Measurements from ENCODE around the gene CACNA2D3.
"Not testable (repeated sequence)": the region's sequence is repeated elsewhere in the genome, so short reads cannot be mapped to it uniquely, and the experiment has no call there.

The CACNA2D3 gene

DNA sequence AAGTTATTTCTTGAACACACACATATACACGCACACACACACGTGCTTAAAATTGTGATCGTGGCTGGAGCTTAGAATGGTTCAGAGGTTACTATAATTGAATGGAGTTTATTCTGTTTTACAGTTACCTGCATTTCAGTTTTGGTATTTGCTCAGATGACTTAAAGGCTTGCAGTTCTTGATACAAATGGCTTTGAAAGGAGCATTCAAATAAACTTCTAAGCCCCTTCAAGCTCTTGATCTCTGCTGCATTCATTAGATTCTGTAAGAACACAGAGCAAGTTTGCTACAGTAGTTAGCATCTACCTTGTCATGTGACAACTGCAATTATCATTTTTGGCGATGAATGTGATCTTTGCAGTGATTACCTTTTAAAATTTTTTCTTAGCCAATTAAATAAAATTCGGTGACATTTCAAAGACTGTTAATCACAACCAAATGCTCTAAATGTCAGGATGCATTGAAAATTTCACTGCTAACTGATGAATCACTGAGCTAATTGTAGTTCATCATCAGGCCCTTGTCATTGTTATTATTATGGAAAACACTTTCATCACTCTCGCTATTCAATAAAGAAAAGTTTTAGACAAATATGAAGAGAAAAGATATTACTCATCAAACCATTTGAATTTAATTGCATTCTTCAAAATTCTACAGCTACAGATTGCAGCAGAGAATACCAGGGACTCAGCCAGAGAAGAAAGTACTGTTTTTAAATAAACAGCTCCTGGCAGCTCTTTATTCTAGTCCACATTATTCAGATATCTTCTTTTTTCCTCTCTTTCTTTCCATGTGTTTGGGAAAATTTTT is 509.4 kb downstream of the CACNA2D3 start:
- DNase-seq (ENCODE audit: low read depth): no peak

DNA sequence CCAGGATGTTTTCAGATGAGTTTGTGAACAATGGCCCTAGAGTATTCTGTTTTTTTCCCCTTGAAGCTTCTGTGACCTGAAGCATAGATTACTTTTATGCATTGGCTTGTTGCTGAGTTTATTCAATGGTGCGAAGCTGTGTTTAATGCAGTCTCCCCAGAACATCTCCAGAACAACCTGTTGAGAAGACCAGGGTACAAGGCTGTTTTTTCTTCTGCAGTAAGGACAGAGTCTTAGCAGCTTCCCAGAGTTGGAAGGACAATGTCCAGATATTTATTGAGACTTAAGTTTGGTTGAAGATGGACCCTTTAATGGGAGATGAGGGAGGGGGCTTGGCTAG is 509.9 kb downstream of the CACNA2D3 start:
- DNase-seq (ENCODE audit: low read depth): no peak

DNA sequence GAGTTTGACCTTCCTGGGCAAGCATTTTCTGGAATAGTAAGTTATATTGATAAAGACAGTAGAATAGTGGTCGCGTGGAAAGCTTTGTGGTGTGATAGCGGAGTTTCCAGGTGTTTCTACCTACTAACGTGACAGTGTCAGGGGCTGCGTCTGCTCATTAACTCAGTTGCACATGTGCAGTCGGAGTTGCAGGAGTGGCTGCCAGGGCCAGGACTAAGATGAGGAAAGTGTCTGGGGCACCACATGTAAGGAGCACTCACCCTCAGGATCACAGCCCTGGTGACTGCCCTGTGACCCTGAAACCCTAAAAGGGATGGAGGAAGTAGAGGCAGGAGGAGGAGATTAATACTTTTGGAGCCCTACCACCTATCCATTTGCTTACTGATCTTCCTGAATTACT is 510.5 kb downstream of the CACNA2D3 start:
- DNase-seq (ENCODE audit: low read depth): no peak

DNA sequence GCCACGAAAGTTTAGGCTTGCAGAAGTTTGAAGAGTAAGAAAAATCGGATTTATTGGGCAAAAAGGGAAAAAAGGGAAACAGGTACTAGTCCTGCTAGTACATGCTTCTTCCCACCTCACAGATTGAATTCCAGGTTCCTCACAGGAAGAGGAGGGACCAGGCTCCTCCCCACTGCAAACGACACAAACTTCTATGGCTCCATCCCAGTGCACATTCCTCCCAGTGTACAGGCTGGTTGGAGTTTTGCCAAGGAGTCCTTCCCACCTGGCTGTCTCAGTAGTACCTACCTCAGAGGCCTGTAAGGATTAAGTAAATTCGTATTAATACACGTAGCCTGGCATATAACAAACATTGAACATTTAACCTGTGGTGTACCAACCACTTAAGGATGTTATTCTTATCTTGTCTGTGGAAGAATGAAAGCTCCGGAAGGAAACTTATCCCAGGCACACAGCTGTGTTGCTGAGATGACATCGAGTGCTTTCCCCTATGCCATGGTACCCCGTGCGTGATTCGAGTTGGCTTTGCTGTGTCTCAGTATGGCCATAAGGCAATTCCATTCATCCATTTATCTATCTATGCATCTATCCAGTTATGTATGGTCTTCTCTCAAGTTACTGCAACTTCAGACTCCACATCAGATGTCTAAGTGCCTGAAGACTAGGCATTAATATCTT is 511.2 kb downstream of the CACNA2D3 start:
- DNase-seq (ENCODE audit: low read depth): no peak

DNA sequence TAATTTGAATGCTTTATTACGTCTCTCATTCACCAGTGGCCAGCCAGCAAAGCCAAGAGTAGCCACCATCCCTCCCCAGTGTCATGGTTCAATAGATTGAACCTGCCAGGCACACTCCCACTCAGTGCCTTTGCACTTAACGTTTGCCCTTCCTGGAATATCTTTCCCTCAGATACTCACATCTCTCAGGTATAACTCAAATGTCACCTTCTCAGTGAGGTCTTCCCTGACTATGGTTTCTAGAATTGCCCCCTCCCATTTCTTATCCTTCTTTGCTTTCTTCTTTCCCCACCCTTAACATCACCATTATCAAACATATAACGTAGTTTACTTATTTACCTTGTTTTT is 511.7 kb downstream of the CACNA2D3 start:
- no peak for DNase-seq (ENCODE audit: low read depth)

GRCh38 chr3:54639790-54640372 is 517.5 kb downstream of the CACNA2D3 start:
- DNase-seq (ENCODE audit: low read depth): not testable (repeated sequence)

GRCh38 chr3:54641226-54642014 is 519.1 kb downstream of the CACNA2D3 start:
- no peak for DNase-seq (ENCODE audit: low read depth)

DNA sequence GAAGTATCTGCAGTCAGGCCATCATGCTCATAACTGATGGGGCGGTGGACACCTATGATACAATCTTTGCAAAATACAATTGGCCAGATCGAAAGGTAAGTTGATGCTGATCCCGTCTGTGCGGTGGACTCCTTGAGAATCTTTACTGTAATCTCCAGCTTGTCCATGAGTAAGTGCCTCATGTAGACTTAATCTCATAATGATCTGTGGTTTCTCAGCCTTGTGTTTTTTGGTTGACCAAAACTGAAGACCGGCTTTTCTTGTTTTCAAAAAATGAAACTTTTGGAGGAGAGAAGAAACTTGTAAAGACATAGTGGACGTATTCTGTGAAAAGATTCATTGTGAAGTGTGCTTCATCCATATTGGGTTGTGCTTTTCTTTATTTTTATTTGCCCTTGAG is 519.8 kb downstream of the CACNA2D3 start:
- DNase-seq (ENCODE audit: low read depth): no peak

DNA sequence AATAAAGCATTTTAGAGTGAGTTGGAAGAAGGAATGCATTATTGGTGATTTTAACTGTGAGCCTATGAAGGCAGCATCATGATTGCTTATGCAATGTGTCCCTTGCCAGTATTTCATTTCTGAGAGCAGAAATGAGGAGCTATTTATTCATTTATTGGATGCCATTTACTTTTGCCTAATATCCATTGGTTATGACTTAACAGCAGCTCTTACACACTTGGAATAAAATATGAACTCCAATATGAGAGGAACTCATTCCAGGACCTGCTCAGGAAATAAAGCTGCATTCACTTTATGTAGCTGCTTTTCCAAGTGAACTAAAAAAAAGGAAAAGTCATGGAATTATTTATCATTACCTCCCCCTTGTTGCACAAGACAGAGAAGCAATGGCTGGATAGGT is 525.4 kb downstream of the CACNA2D3 start:
- DNase-seq (ENCODE audit: low read depth): no peak

DNA sequence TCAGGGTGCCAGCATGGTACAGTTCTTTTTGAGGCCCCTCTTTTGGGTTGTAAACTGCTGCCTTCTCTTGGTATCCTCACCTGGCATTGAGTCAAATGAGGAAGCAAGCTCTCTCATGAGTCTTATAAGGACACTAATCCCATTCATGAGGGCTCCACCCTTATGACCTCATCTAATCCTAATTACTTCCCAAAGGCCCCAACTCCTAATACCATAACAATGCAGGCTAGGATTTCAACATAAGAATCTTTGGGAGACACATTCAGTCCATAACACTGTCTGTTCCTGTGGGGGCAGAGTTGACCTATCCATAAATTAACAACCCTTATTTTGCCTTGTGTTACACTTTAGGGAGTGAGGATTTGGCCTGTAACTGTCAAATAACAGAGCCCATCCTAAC is 527.2 kb downstream of the CACNA2D3 start:
- no peak for DNase-seq (ENCODE audit: low read depth)

DNA sequence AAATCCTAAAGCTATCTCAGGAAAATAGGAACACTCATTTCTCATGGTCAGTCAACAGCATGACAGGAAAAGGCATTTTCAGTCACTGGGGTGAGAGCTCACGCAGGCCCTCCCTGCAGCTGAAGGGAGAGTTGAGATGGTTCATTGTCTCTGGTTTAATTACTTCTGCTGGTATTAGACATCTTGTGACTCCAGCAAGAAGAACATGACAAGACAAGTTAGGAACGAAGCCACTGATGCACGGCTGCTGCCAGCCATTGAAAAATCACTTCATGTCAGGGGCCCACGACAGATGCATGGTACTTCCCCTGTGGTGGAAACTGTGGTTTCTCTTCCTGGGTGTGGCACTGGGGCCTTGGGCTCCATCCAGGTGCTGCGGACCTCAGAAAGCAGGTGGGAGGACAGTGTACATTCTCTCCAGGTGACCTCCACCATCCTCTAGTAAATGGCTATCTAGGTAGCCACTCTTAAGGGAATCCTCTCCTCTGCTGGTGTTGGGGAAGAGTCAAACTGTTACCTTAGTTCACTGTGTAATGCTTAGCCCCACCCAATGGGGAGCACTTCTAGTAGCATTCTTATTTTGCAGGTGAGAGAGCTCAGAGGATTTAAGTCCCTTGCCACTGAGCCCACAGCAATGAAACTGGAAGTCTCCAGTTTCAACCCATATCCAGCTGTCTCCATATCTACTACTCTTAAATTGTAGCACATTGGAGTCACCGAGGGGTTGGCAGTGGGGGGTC is 531.3 kb downstream of the CACNA2D3 start:
- no peak for DNase-seq (ENCODE audit: low read depth)

GRCh38 chr3:54654776-54655175 is 532.4 kb downstream of the CACNA2D3 start:
- DNase-seq (ENCODE audit: low read depth): no peak

DNA sequence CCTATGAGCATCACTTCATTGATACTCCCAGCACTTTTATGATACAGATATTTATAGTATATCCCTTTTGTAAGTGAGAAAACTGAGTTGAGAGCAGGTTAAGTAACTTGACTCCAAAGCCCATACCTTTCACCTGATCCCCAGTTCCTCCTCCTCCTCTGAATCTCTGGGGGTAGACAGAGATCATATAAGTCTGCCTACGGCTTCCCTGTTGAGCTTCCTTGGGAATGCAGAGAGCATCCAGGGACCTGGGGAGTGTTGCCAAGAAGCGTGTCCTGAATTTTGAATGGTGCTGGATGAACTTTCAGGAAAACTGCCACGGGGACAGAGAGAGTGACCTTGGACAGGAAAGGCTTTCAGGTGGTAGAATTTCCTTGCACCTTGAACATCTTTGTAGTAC is 537.0 kb downstream of the CACNA2D3 start:
- DNase-seq (ENCODE audit: low read depth): no peak

- peak; percentile 43 for DNase-seq (ENCODE audit: low read depth)
Observed at GRCh38 chr3:54660714-54661132, 538.4 kb downstream of the CACNA2D3 start.

DNA sequence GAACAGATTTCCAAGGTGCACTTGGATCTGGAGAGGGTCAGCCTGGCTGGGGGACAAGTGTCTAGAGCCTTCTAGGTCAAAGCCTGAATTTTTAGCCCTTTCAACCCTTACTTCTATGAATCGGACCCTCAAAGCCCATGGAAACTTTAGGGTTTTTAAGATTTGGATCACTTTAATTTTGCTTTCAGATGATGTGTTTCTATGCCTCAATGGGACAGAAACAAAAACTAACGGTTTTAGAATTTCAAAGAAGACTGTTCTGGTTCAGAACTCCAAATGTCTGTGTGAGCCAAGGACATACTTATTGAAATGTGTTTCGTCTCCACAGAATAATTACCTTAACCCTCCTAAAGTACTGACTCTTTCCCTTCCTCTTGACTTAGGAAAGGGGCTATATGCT is 538.8 kb downstream of the CACNA2D3 start:
- DNase-seq (ENCODE audit: low read depth): no peak

- DNase-seq (ENCODE audit: low read depth): no peak
Observed at GRCh38 chr3:54663501-54664011, 541.2 kb downstream of the CACNA2D3 start.

DNA sequence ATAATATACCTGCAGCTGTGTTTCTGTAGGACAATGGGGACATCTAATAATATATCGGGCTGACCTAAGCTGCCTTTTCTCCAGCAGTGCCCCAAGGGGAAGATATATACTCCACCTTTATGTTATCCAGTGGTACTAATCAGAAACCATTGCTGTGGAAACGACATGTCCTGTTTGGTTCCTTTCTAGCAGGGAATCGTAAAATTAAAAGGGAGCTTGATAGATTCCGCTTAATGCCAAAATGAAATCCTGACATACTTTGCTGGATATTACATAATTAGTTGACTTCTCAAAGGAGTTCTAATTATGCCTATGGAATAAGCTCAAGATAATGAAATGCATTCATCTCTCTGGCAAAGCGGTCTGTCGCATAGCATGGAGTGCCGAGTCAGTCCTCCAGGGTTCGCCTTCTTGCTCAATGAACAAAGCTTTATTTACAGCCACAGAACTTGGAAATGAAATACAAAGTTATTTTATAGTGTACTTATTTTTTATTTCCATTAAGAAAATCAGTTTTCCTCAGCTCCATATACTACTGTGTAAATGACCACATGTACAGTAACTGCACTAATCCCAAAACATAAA is 542.8 kb downstream of the CACNA2D3 start:
- DNase-seq (ENCODE audit: low read depth): no peak

- no peak for DNase-seq (ENCODE audit: low read depth)
Observed at GRCh38 chr3:54668236-54668635, 545.9 kb downstream of the CACNA2D3 start.

DNA sequence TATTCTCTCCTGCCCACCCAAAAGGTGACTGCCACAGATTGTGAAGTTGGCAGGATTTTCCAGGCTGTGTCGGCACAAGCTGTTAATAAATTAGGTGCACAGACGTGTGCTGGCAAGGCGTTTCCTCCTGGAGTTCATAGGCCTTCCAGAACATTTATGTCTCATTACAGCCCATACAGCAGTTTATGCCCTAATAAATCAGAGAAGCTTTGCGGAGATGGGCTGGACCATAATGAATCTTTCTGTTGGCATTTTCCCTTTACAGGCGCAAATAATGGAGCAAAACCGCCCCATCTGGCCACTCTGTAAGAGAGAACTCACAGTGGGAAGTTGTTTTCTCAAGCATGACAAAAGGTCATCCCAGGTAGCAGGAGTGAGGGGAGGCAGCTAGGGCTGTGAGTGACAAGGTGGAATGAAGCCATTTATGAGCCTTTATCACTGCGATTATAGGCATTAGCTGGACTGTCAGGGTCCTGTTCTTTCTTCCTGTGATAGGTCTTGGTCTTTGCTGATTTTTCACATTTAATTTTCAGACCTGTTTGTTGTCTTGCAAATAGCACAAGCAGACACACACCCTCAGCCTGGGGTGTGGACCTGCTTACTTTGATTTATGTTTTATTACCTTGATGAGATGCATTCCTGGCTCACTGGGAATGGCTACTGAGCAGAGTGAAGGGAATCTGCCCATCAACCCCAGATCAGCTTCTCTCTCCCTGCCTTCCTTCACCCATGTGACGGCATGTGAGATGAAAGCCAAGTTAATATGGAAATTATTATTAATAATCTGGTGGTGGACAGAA is 548.0 kb downstream of the CACNA2D3 start:
- DNase-seq (ENCODE audit: low read depth): no peak

- no peak for DNase-seq (ENCODE audit: low read depth)
Observed at GRCh38 chr3:54671511-54671910, 549.2 kb downstream of the CACNA2D3 start.

DNA sequence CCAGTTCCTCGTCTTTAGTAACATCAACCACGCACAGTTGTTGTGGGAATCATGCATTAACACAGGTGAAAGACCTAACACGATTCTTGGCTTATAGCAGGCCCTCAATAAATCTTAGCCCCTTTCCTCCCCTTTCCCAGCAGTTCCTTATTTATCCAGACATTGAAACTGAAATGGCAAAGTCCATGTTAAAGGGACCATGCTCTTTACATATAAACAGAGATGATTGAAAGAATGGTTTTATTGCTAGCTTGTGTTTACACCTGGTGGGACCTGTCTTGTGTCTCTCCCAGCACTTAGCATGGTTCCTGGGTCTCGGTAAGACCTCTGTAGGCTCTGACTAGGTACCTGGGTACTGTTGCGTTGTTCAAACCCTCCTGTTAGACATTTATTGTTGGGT is 553.7 kb downstream of the CACNA2D3 start:
- DNase-seq (ENCODE audit: low read depth): no peak
